Caco-2 (cell line): ENCODE results near the gene CYTIP. TPM values are rescaled to one million over a fixed set of nuclear protein-coding genes. Genes with fewer than 3 reads are reported as not detected.
"Not testable (repeated sequence)": the region's sequence is repeated elsewhere in the genome, so short reads cannot be mapped to it uniquely, and the experiment has no call there.

Source experiments
- BruUV-seq: library from RNA; stranded (reverse); fragments of 400-500 nt; replicated peaks from 2 replicates; lab custom pipeline; 2021; lab: Mats Ljungman, UMichigan
- CTCF ChIA-PET: fragments of 300-600 bp; sonication (Branson Sonifier 250); formaldehyde crosslinking; loops from one replicate; lab custom pipeline; 2022; ENCODE audit warnings: antibody characterized with exemption; lab: Charles Lee
- POLR2A ChIA-PET: fragments of 300-600 bp; sonication (Branson Sonifier 250); formaldehyde crosslinking; loops from one replicate; lab custom pipeline; 2022; ENCODE audit warnings: antibody characterized with exemption; lab: Charles Lee
- DNase-seq, 2 experiments: peaks; one replicate each; pipeline versions ENCODE4 v3.0.0 to v3.0.0-alpha.2; 2020 to 2022
- H3K27me3 ChIP-seq: replicated peaks from 2 replicates; pipeline ENCODE4 v1.6.0; 2011; ENCODE audit warnings: low read length; ENCODE audit not compliant: control insufficient read depth, insufficient read depth
- H3K36me3 ChIP-seq: 2 replicates; pipeline ENCODE4 v1.5.1; 2011; ENCODE audit warnings: low read length; ENCODE audit not compliant: control insufficient read depth, insufficient read depth
- H3K4me1 ChIP-seq: fragments of 250-450 bp; sonication (Bioruptor Pico); 2 replicates; pipeline ENCODE4 v1.5.1; 2020; ENCODE audit warnings: mild to moderate bottlenecking
- H3K4me3 ChIP-seq: 2 replicates; pipeline ENCODE4 v1.5.1; 2011; ENCODE audit warnings: low read depth, mild to moderate bottlenecking, control low read depth, low read length
- H3K9me3 ChIP-seq: fragments of 250-450 bp; sonication (Bioruptor Pico); 2 replicates; pipeline ENCODE4 v1.5.1; 2020; ENCODE audit warnings: mild to moderate bottlenecking, moderate library complexity
- H3K27ac Mint-ChIP-seq: one replicate; pipeline ENCODE4 v1.8.0; 2022; ENCODE audit warnings: mixed read lengths; ENCODE audit not compliant: unreplicated experiment
- H3K27me3 Mint-ChIP-seq: one replicate; pipeline ENCODE4 v1.8.0; 2022; ENCODE audit warnings: mixed read lengths; ENCODE audit not compliant: insufficient read depth, unreplicated experiment
- H3K36me3 Mint-ChIP-seq: one replicate; pipeline ENCODE4 v1.8.0; 2022; ENCODE audit warnings: mild to moderate bottlenecking, mixed read lengths; ENCODE audit not compliant: insufficient read depth, unreplicated experiment
- H3K4me1 Mint-ChIP-seq: one replicate; pipeline ENCODE4 v1.8.0; 2022; ENCODE audit warnings: low read depth, mixed read lengths; ENCODE audit not compliant: unreplicated experiment
- H3K4me3 Mint-ChIP-seq: one replicate; pipeline ENCODE4 v1.8.0; 2022; ENCODE audit warnings: mild to moderate bottlenecking, moderate library complexity, mixed read lengths; ENCODE audit not compliant: unreplicated experiment
- H3K9me3 Mint-ChIP-seq: one replicate; pipeline ENCODE4 v1.8.0; 2022; ENCODE audit warnings: mixed read lengths; ENCODE audit not compliant: unreplicated experiment
- CTCF ChIP-seq, 2 experiments: fragments of 200-600 bp in 1 of 2; IDR thresholded peaks; 1 replicate in 1 of 2; 2 replicates in 1 of 2; pipeline versions ENCODE4 v1.5.1 to v1.8.0; 2011 to 2022; ENCODE audit warnings: antibody characterized with exemption in 1 of 2, control low read depth in 1 of 2, inconsistent platforms in 1 of 2, low read depth in 1 of 2, low read length in 1 of 2, mild to moderate bottlenecking in 1 of 2, moderate library complexity in 1 of 2; ENCODE audit not compliant: insufficient read depth in 1 of 2, severe bottlenecking in 1 of 2, unreplicated experiment in 1 of 2
- intact Hi-C: fragments of 100-400 bp; cut with micrococcal nuclease; formaldehyde crosslinking; loops from one replicate; pipeline ENCODE4 v1.10.0; 2022; ENCODE audit not compliant: unreplicated experiment
- total RNA-seq: library from RNA; stranded (reverse); gene quantifications from 2 replicates; pipeline ENCODE4 v1.2.3, GENCODE V29; 2022

Gene CYTIP
- total RNA-seq, 1 experiment from 2014 or later = 1.1 TPM

GRCh38 chr2:157376041-157376440 is 67.8 kb downstream of the CYTIP start:
- no peak for DNase-seq
- Mint-ChIP-seq H3K4me1 (no peaks in the 10 kb centered on the region), H3K27me3 (no peaks in the 10 kb centered on the region), H3K9me3 (peaks cover 31% of the 10 kb centered on the region), H3K4me3 (no peak overlapping the region), H3K27ac (no peak overlapping the region), H3K36me3 (peaks cover 6% of the 10 kb centered on the region)
- no TSS peak for BruUV-seq
- ChIA-PET POLR2A (no interaction called here), CTCF (interaction anchor here (0.6 kb wide), 1 partner anchor 139 kb away, joined by 4 read pairs; no protein-coding TSS in a partner anchor)
- intact Hi-C loops = no loop called here
- Histone ChIP-seq H3K9me3 (peaks cover 22% of the 10 kb centered on the region), H3K4me3 (no peak overlapping the region), H3K27me3 (no peaks in the 10 kb centered on the region), H3K4me1 (no peaks in the 10 kb centered on the region), H3K36me3 (no peaks in the 10 kb centered on the region)
- no peak for TF ChIP-seq CTCF (IDR thresholded peaks at IDR 0.05; ENCODE audit: insufficient read depth in 1 of 2, low read depth in 1 of 2, low read length in 1 of 2, severe bottlenecking in 1 of 2, unreplicated experiment in 1 of 2)

GRCh38 chr2:157375384-157375783 is 68.5 kb downstream of the CYTIP start:
- intact Hi-C loops = no loop called here
- Histone ChIP-seq H3K4me3 (no peak overlapping the region), H3K36me3 (no peaks in the 10 kb centered on the region), H3K9me3 (peaks cover 22% of the 10 kb centered on the region), H3K4me1 (no peaks in the 10 kb centered on the region), H3K27me3 (no peaks in the 10 kb centered on the region)
- Mint-ChIP-seq H3K27ac (no peak overlapping the region), H3K27me3 (no peaks in the 10 kb centered on the region), H3K4me1 (no peaks in the 10 kb centered on the region), H3K36me3 (peaks cover 6% of the 10 kb centered on the region), H3K9me3 (peaks cover 28% of the 10 kb centered on the region), H3K4me3 (no peak overlapping the region)
- BruUV-seq = no TSS peak
- peak in 1 of 2 experiments; percentile 5 for DNase-seq
- no peak for TF ChIP-seq CTCF (IDR thresholded peaks at IDR 0.05; ENCODE audit: insufficient read depth in 1 of 2, low read depth in 1 of 2, low read length in 1 of 2, severe bottlenecking in 1 of 2, unreplicated experiment in 1 of 2)
- POLR2A ChIA-PET = no interaction called here
- CTCF ChIA-PET = no interaction called here

- H3K4me1 ChIP-seq, H3K36me3 ChIP-seq, intact Hi-C loops, H3K27me3 Mint-ChIP-seq, POLR2A ChIA-PET, H3K4me3 ChIP-seq, H3K36me3 Mint-ChIP-seq, BruUV-seq, H3K4me1 Mint-ChIP-seq, H3K9me3 ChIP-seq, H3K27ac Mint-ChIP-seq, DNase-seq, H3K4me3 Mint-ChIP-seq, H3K27me3 ChIP-seq, CTCF ChIA-PET: not testable (repeated sequence)
- peaks cover 20% of the 10 kb centered on the region for H3K9me3 Mint-ChIP-seq
Measured at GRCh38 chr2:157368508-157368907, 75.4 kb downstream of the CYTIP start.

GRCh38 chr2:157367704-157368103 is 76.2 kb downstream of the CYTIP start:
- H3K4me3 Mint-ChIP-seq = no peak overlapping the region
- intact Hi-C loops = no loop called here
- Histone ChIP-seq H3K36me3 (no peaks in the 10 kb centered on the region), H3K4me1 (peaks cover 8% of the 10 kb centered on the region), H3K9me3 (no peaks in the 10 kb centered on the region; the same call in 1 of the 2 replicates), H3K4me3 (no peak overlapping the region), H3K27me3 (no peaks in the 10 kb centered on the region)
- H3K27me3 Mint-ChIP-seq = no peaks in the 10 kb centered on the region
- H3K27ac Mint-ChIP-seq = no peak overlapping the region
- H3K9me3 Mint-ChIP-seq = peaks cover 28% of the 10 kb centered on the region
- no peak for TF ChIP-seq CTCF (IDR thresholded peaks at IDR 0.05; ENCODE audit: insufficient read depth in 1 of 2, low read depth in 1 of 2, low read length in 1 of 2, severe bottlenecking in 1 of 2, unreplicated experiment in 1 of 2)
- H3K4me1 Mint-ChIP-seq = peaks cover 9% of the 10 kb centered on the region
- no peaks in the 10 kb centered on the region for H3K36me3 Mint-ChIP-seq
- BruUV-seq = no TSS peak
- ChIA-PET CTCF (no interaction called here), POLR2A (no interaction called here)
- no peak for DNase-seq
